ENCODE results near the gene LCN1.
"Not testable (repeated sequence)": the region's sequence is repeated elsewhere in the genome, so short reads cannot be mapped to it uniquely, and the experiment has no call there.

The LCN1 gene

GRCh38 chr9:135525241-135526088 is 4.2 kb downstream of the LCN1 start:
- DNase-seq (ENCODE audit: low spot score): peak; percentile 60
- Histone ChIP-seq H3K27ac (no peak overlapping the region), H3K4me3 (no peak overlapping the region)
- TF ChIP-seq CTCF (IDR thresholded peaks at IDR 0.05): no peak

GRCh38 chr9:135526089-135526729 is 5.0 kb downstream of the LCN1 start:
- H3K27ac ChIP-seq: no peak overlapping the region
- no peak for TF ChIP-seq CTCF (IDR thresholded peaks at IDR 0.05)
- peak; percentile 52 for DNase-seq (ENCODE audit: low spot score)
- H3K4me3 ChIP-seq: no peak overlapping the region

GRCh38 chr9:135526730-135527571 is 5.7 kb downstream of the LCN1 start:
- Histone ChIP-seq H3K27ac (no peak overlapping the region), H3K4me3 (no peak overlapping the region)
- DNase-seq (ENCODE audit: low spot score): peak; percentile 56
- no peak for TF ChIP-seq CTCF (IDR thresholded peaks at IDR 0.05)

GRCh38 chr9:135528842-135529435 is 7.7 kb downstream of the LCN1 start:
- DNase-seq (ENCODE audit: low spot score): peak; percentile 14
- not testable (repeated sequence) for H3K4me3 ChIP-seq, H3K27ac ChIP-seq

GRCh38 chr9:135530146-135530545 is 8.9 kb downstream of the LCN1 start:
- no peak overlapping the region for H3K4me3 ChIP-seq
- no peak for TF ChIP-seq CTCF (IDR thresholded peaks at IDR 0.05)
- peak; percentile 12 for DNase-seq (ENCODE audit: low spot score)
- H3K27ac ChIP-seq: no peak overlapping the region

- peak; percentile 22 for DNase-seq (ENCODE audit: low spot score)
- TF ChIP-seq CTCF (IDR thresholded peaks at IDR 0.05): no peak
- no peak overlapping the region for H3K4me3 ChIP-seq
- H3K27ac ChIP-seq: no peak overlapping the region
Observed at GRCh38 chr9:135531096-135531495, 9.9 kb downstream of the LCN1 start.

GRCh38 chr9:135533113-135533512 is 11.9 kb downstream of the LCN1 start:
- no peak for TF ChIP-seq CTCF (IDR thresholded peaks at IDR 0.05)
- DNase-seq (ENCODE audit: low spot score): peak; percentile 31
- no peak overlapping the region for H3K4me3 ChIP-seq
- no peak overlapping the region for H3K27ac ChIP-seq

Data from coronary artery (tissue), 2 donors.